ENCODE measurements around the gene SORT1. TPM values are rescaled to one million over a fixed set of nuclear protein-coding genes. Genes with fewer than 3 reads are reported as not detected.

Gene SORT1
- total RNA-seq, 1 donor from 2014 or later, result 52.3 TPM

- H3K4me1 Mint-ChIP-seq (ENCODE audit: unreplicated experiment), result peaks cover 27% of the 10 kb centered on the region
- no peaks in the 10 kb centered on the region for H3K36me3 Mint-ChIP-seq
- H3K9me3 Mint-ChIP-seq, result no peaks in the 10 kb centered on the region
- peak overlapping the region; percentile 73 for H3K27ac Mint-ChIP-seq
- no peak for DNase-seq (ENCODE audit: extremely low spot score, unreplicated experiment)
- H3K4me3 Mint-ChIP-seq, result peak overlapping the region; percentile 51
- H3K27me3 Mint-ChIP-seq, result peaks cover 8% of the 10 kb centered on the region
- no peak for TF ChIP-seq CTCF (conservative IDR thresholded peaks at IDR 0.05)
Observed at GRCh38 chr1:109392037-109392787, 5.5 kb downstream of the SORT1 start.

GRCh38 chr1:109391626-109392025 is 6.1 kb downstream of the SORT1 start:
- H3K27me3 Mint-ChIP-seq, result peaks cover 4% of the 10 kb centered on the region
- peaks cover 27% of the 10 kb centered on the region for H3K4me1 Mint-ChIP-seq (ENCODE audit: unreplicated experiment)
- H3K36me3 Mint-ChIP-seq, result no peaks in the 10 kb centered on the region
- no peak overlapping the region for H3K4me3 Mint-ChIP-seq
- no peaks in the 10 kb centered on the region for H3K9me3 Mint-ChIP-seq
- TF ChIP-seq CTCF (conservative IDR thresholded peaks at IDR 0.05), result no peak
- DNase-seq (ENCODE audit: extremely low spot score, unreplicated experiment), result no peak
- H3K27ac Mint-ChIP-seq, result peak overlapping the region; percentile 48

- Mint-ChIP-seq H3K9me3 (no peaks in the 10 kb centered on the region), H3K36me3 (no peaks in the 10 kb centered on the region), H3K27me3 (no peaks in the 10 kb centered on the region), H3K4me1 (ENCODE audit: unreplicated experiment) (peaks cover 27% of the 10 kb centered on the region), H3K4me3 (no peak overlapping the region), H3K27ac (no peak overlapping the region)
- TF ChIP-seq CTCF (conservative IDR thresholded peaks at IDR 0.05), result no peak
- DNase-seq (ENCODE audit: extremely low spot score, unreplicated experiment), result no peak
Observed at GRCh38 chr1:109391157-109391556, 6.6 kb downstream of the SORT1 start.

GRCh38 chr1:109389638-109390341 is 7.9 kb downstream of the SORT1 start:
- no peak for DNase-seq (ENCODE audit: extremely low spot score, unreplicated experiment)
- H3K27ac Mint-ChIP-seq, result no peak overlapping the region
- TF ChIP-seq CTCF (conservative IDR thresholded peaks at IDR 0.05), result no peak
- H3K36me3 Mint-ChIP-seq, result no peaks in the 10 kb centered on the region
- no peak overlapping the region for H3K4me3 Mint-ChIP-seq
- H3K4me1 Mint-ChIP-seq (ENCODE audit: unreplicated experiment), result peaks cover 25% of the 10 kb centered on the region
- H3K27me3 Mint-ChIP-seq, result no peaks in the 10 kb centered on the region
- no peaks in the 10 kb centered on the region for H3K9me3 Mint-ChIP-seq

- H3K36me3 Mint-ChIP-seq, result no peaks in the 10 kb centered on the region
- DNase-seq (ENCODE audit: extremely low spot score, unreplicated experiment), result no peak
- no peaks in the 10 kb centered on the region for H3K27me3 Mint-ChIP-seq
- peaks cover 25% of the 10 kb centered on the region for H3K4me1 Mint-ChIP-seq (ENCODE audit: unreplicated experiment)
- H3K27ac Mint-ChIP-seq, result no peak overlapping the region
- no peaks in the 10 kb centered on the region for H3K9me3 Mint-ChIP-seq
- H3K4me3 Mint-ChIP-seq, result no peak overlapping the region
- TF ChIP-seq CTCF (conservative IDR thresholded peaks at IDR 0.05), result no peak
Observed at GRCh38 chr1:109388884-109389637, 8.7 kb downstream of the SORT1 start.
